Fibroblast of pulmonary artery (primary cell): Measurements from ENCODE around the gene PRSS50.

Source experiments
- DNase-seq: peaks from one replicate; pipeline ENCODE4 v3.0.0-alpha.2; 2010; ENCODE audit warnings: low read depth
- H3K4me3 ChIP-seq: replicated peaks from 2 replicates; pipeline ENCODE4 v1.5.1; 2011; ENCODE audit warnings: low read depth, mild to moderate bottlenecking, control low read depth, low read length, moderate library complexity
- TF ChIP-seq, protein P1 (sequence below): IDR thresholded peaks from 2 replicates; pipeline ENCODE4 v1.5.1; 2011; ENCODE audit warnings: mild to moderate bottlenecking, control low read depth, low read length, inconsistent platforms; ENCODE audit errors: missing control alignments

The PRSS50 gene

GRCh38 chr3:46716461-46717441, 918 bp downstream of the PRSS50 start:
- TF ChIP-seq, protein P1, sequence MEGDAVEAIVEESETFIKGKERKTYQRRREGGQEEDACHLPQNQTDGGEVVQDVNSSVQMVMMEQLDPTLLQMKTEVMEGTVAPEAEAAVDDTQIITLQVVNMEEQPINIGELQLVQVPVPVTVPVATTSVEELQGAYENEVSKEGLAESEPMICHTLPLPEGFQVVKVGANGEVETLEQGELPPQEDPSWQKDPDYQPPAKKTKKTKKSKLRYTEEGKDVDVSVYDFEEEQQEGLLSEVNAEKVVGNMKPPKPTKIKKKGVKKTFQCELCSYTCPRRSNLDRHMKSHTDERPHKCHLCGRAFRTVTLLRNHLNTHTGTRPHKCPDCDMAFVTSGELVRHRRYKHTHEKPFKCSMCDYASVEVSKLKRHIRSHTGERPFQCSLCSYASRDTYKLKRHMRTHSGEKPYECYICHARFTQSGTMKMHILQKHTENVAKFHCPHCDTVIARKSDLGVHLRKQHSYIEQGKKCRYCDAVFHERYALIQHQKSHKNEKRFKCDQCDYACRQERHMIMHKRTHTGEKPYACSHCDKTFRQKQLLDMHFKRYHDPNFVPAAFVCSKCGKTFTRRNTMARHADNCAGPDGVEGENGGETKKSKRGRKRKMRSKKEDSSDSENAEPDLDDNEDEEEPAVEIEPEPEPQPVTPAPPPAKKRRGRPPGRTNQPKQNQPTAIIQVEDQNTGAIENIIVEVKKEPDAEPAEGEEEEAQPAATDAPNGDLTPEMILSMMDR = no peak

GRCh38 chr3:46715507-46716175, 2.0 kb downstream of the PRSS50 start:
- TF ChIP-seq, protein P1 = no peak
- DNase-seq = no peak
- no peak overlapping the region for H3K4me3 ChIP-seq

More at GRCh38 chr3:46716461-46717441, 918 bp downstream of the PRSS50 start:
- no peak overlapping the region for H3K4me3 ChIP-seq
- DNase-seq = no peak

DNA sequence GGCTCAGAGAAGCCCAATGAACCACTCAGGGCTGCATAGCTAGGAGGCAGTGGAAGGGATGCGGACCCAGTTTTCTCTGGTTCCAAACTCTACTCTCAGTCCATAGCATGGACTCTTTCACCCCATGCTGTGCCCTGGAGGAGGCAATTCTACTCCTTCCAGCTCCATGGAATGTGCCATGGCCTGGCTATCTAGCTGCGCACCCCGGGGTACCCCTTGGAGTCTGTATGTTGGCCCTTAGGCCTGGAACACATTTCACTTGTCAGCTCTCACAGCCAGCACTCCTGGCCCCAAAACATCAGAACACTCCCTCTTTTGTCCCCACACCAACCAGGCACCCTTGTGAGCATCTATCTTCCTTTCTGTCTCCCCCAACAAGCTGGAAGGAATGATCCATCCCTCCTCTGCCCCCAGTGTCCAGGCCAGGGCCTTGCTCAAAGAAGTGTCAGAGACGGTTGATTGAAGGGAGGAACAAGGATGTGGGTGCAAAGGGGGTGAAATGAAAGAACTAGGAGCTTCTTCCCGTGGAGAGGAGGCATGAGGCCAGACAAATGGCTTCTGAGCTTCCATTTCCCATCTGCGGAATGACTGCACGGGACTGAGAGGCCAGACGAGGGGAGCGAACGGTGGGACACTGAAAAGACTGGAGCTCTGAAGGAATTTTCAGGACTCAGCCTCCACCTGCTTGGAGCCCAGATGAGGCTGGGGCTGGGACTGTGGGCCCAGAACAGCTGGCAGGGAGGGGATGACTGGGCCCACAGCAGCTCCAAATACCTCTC, 2.8 kb downstream of the PRSS50 start:
- TF ChIP-seq, protein P1 = no peak
- DNase-seq = no peak
- H3K4me3 ChIP-seq = no peak overlapping the region

DNA sequence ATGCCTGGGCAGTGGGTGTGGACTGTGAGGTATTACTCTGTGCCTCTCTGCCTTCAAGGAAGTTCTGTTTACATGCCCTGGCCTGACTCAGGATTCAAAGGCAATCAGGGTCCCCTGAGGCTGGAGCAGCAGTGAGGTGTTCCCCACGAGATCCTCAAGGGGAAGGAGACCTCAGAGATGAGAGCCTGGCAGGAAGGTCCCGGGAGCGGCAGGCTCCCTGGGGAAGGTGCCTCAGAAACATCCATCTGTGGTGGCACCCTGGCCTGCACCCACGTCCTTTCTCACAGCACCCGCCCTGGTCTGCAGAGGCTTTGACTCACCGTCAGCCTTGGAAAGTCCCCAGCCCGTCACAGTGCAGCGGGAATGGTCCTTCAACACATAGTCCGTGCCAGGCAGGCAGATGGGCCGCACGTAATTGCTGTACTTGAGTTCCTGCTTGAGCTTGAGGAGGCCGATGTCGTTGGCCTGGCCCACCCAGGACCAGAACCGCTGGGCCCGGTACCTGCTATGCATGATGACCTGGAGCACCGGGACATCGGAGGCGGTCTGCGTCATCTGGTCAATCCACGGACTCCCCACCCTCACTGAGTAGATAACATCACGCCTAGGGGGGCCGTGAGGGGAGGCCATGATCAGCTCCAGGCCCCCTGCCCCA, 3.6 kb downstream of the PRSS50 start:
- no peak for DNase-seq
- TF ChIP-seq, protein P1 = no peak
- no peak overlapping the region for H3K4me3 ChIP-seq

DNA sequence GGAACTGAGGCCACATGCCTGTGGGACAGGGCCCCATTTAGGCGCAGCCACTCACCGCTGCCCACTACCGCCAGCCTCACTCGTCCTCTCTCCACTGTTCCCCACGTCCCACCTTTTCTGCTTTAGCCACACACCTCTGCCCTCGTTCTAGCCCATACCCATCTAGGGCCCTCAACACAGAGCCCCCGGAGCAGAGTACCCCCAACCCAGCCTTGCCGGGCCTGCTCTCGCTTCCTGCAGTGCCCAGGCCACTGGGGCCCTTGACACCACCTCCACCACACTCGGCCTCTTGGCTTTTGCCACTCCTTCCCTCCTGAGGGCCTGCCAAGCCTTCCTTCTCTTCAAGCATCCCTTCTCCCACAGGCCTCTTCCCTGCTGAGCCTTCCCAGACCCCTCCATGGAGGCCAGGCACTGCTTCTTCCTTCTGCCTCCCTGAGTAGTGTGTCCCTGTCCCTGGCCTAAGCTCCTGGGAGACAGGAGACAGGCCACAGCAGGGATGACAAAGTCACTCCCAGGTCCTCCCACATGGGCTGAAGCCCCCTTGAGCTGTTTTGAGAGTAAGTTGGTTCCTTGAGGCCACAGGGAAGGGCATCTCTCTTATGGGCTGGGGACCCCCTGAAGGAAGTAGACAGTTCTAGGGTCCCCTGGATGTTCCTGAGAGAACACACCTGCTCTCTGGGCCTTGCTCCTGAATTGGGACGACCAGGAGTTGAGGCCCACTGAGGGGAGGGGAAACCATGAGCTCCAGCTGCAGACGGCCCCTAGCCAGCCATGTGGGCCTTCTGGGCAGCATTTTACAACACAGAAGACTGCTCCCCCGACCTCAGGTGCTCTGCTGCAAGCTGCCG, 4.4 kb downstream of the PRSS50 start:
- H3K4me3 ChIP-seq = no peak overlapping the region
- DNase-seq = no peak
- TF ChIP-seq, protein P1 = no peak
